Activated CD4-positive, alpha-beta T cell treated with anti-CD3 and anti-CD28 coated beads, Interleukin-2, amount 10 ng/mL, durations not matched to agents 7 days and 5 days (primary cell): ENCODE results near the gene ECT2L. TPM values are rescaled to one million over a fixed set of nuclear protein-coding genes. Genes with fewer than 3 reads are reported as not detected.

ENCODE experiments used
- total RNA-seq, 2 experiments: library from RNA; stranded (reverse); gene quantifications; one replicate each; pipeline ENCODE4 v1.2.3, GENCODE V29; 2021

Gene ECT2L
- total RNA-seq, 2 experiments from 2014 or later, result not detected

Other genes starting within 250 kb of the ECT2L start
- gene CCDC28A, start 22.3 kb upstream of the ECT2L start, total RNA-seq, result 10 to 100 TPM; 22.5 to 27.3 TPM
- gene REPS1, start 192.2 kb downstream of the ECT2L start, total RNA-seq, result 10 to 100 TPM; 44.5 to 58.1 TPM
- gene ABRACL, start 232.7 kb downstream of the ECT2L start, total RNA-seq, result 100 to 1,000 TPM; 132 to 174 TPM